Suprapubic skin (tissue), 4 donors: ENCODE data around the gene PIK3R1. TPM values are rescaled to one million over a fixed set of nuclear protein-coding genes. Genes with fewer than 3 reads are reported as not detected.

Experiments used
- DNase-seq, 2 donors: peaks; one replicate each; pipeline ENCODE4 v3.0.0-alpha.2; 2019; ENCODE audit warnings: low spot score in 2 of 2
- H3K27ac ChIP-seq: fragments of 200-600 bp; sonication (generic); one replicate; pipeline ENCODE4 v1.5.1; 2019
- H3K27me3 ChIP-seq: fragments of 200-600 bp; sonication (generic); one replicate; pipeline ENCODE4 v1.5.1; 2019
- H3K36me3 ChIP-seq: fragments of 200-600 bp; sonication (generic); one replicate; pipeline ENCODE4 v1.5.1; 2019
- H3K4me1 ChIP-seq: fragments of 200-600 bp; sonication (generic); one replicate; pipeline ENCODE4 v1.5.1; 2019
- H3K4me3 ChIP-seq: fragments of 200-600 bp; sonication (generic); one replicate; pipeline ENCODE4 v1.5.1; 2019; ENCODE audit warnings: mild to moderate bottlenecking
- H3K9me3 ChIP-seq: fragments of 200-600 bp; sonication (generic); one replicate; pipeline ENCODE4 v1.5.1; 2019
- CTCF ChIP-seq, 2 donors: fragments of 200-600 bp in 1 of 2; fragments of 450-650 bp in 1 of 2; sonication (generic) in 1 of 2; IDR thresholded peaks; one replicate each; pipeline ENCODE4 v1.5.1; 2016 to 2019; ENCODE audit warnings: antibody characterized with exemption in 2 of 2, mild to moderate bottlenecking in 1 of 2, moderate library complexity in 1 of 2
- EP300 ChIP-seq: sonication (generic); formaldehyde crosslinking; IDR thresholded peaks from one replicate; pipeline ENCODE4 v1.6.1; 2017; ENCODE audit warnings: antibody characterized with exemption
- POLR2A ChIP-seq, 2 donors: fragments of 450-650 bp; IDR thresholded peaks; one replicate each; pipeline ENCODE4 v1.6.1; 2017; ENCODE audit warnings: antibody characterized with exemption in 2 of 2, mild to moderate bottlenecking in 2 of 2, moderate library complexity in 2 of 2
- POLR2AphosphoS5 ChIP-seq, 3 donors: sonication (generic); formaldehyde crosslinking; IDR thresholded peaks; one replicate each; pipeline ENCODE4 v1.6.1; 2017; ENCODE audit warnings: antibody characterized with exemption in 3 of 3
- WGBS: methylation state at CpG from one replicate; pipeline ENCODE4 v1.1.5; 2018; 5-methylcytosine and 5-hydroxymethylcytosine counted together
- total RNA-seq, 4 donors: library from RNA; depleted of rRNA; stranded (reverse); fragments of >200 nt; gene quantifications; one replicate each; pipeline ENCODE4 v1.1.0, GENCODE V29; 2016

Gene PIK3R1
- total RNA-seq, 4 donors from 2014 or later, result 96.5 to 257 (median 181) TPM

GRCh38 chr5:68251804-68252522, 36.4 kb downstream of the PIK3R1 start:
- peak in 1 of 2 donors; percentile 83 for DNase-seq
- peaks cover 80% of the 10 kb centered on the region for H3K4me1 ChIP-seq
- no peaks in the 10 kb centered on the region for H3K27me3 ChIP-seq
- no peaks in the 10 kb centered on the region for H3K36me3 ChIP-seq
- H3K9me3 ChIP-seq, result no peaks in the 10 kb centered on the region
- H3K4me3 ChIP-seq, result peak overlapping the region; percentile 16
- 20% methylated on average over 6 of the region's 6 CpGs for WGBS
- peak overlapping the region; percentile 82 for H3K27ac ChIP-seq
- peak in 1 of 2 donors; percentile 16 for TF ChIP-seq POLR2A (IDR thresholded peaks at IDR 0.05)
- TF ChIP-seq EP300, result no peak
- no peak for TF ChIP-seq POLR2AphosphoS5 (IDR thresholded peaks at IDR 0.05)

- peak overlapping the region; percentile 16 for H3K4me3 ChIP-seq
- WGBS, result 33% methylated on average over 6 of the region's 6 CpGs
- H3K4me1 ChIP-seq, result peaks cover 90% of the 10 kb centered on the region
- H3K9me3 ChIP-seq, result no peaks in the 10 kb centered on the region
- H3K27me3 ChIP-seq, result no peaks in the 10 kb centered on the region
- H3K27ac ChIP-seq, result peak overlapping the region; percentile 82
- no peaks in the 10 kb centered on the region for H3K36me3 ChIP-seq
- peak in 1 of 2 donors; percentile 61 for DNase-seq
- TF ChIP-seq POLR2A (IDR thresholded peaks at IDR 0.05) (no peak), CTCF (IDR thresholded peaks at IDR 0.05) (peak; percentile 46 to 60), POLR2AphosphoS5 (IDR thresholded peaks at IDR 0.05) (peak in 1 of 3 donors; percentile 33)
Measured at GRCh38 chr5:68252673-68253623, 37.4 kb downstream of the PIK3R1 start.

DNA sequence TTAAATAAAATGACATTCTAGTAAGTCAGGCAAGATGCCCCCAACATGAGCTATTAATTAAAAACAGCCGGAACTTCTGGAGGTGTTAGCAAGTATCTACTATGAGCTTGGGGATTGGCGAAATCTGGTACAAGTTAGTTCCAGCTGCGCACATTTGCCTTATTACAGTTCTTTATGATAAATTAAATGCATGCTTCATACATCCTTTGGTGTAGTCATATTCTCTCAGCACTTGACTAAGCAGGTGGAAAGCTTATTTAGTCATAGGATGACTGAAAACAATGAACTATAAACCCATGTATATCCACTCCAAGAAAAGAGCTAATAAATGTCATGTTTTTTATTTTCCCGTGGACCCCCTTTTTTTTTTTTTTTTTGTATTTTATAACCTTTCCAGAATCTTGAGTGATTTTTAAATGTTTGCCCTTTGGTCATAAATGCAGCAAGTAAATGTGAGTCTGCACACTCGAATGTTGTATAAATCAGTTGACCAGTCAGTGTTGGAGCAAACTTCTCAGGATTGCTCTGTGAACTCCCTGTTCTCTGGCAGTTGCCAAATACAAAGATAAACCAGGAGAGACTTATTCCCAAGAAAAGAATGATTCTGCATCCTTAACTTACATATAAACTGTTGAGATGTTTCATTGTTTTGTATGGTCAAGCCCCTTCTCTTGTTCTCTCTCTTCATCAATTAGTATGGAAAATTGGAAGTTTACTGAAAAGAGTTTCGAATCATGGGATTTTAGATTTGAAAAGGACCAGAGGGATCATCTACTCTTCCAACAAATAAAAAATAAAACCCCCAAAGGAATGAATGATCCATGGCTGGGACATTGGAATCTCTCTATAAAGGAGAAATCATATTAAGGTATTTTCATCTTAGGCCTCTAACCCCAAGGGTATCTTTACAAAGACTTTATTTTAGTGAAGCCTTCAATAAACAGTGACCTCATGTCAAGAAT, 38.3 kb downstream of the PIK3R1 start:
- no peak for DNase-seq
- H3K36me3 ChIP-seq, result peaks cover 6% of the 10 kb centered on the region
- WGBS, result 59% methylated on average over 6 of the region's 6 CpGs

DNA sequence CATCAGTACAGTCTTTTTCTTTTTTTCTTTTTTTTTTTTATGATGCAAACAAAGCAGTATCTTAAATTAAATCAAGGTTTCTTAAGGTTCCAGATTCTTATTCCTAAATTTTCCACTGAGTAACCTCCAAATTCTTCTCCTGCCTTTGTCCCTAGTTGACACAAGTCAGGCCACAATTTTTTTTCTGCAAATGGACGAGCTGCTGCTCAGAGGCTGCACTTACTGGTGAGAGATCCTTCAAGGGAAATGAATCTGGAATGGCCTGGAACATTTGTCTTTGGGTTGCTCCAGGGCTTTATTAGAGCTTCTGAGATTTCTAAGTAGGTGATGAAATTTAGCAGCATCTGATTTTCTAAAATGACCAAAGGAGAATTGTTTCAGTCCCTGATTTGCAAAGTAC, 39.3 kb downstream of the PIK3R1 start:
- DNase-seq, result no peak
- Histone ChIP-seq H3K27me3 (no peaks in the 10 kb centered on the region), H3K4me1 (peaks cover 98% of the 10 kb centered on the region), H3K4me3 (no peak overlapping the region), H3K27ac (peak overlapping the region; percentile 82), H3K36me3 (peaks cover 8% of the 10 kb centered on the region), H3K9me3 (no peaks in the 10 kb centered on the region)
- 38% methylated on average over 1 of the region's 1 CpG for WGBS
- no peak for TF ChIP-seq POLR2AphosphoS5 (IDR thresholded peaks at IDR 0.05)
- TF ChIP-seq CTCF (IDR thresholded peaks at IDR 0.05), result no peak
- TF ChIP-seq EP300, result no peak
- TF ChIP-seq POLR2A (IDR thresholded peaks at IDR 0.05), result no peak

More for the DNA sequence above, 38.3 kb downstream of the PIK3R1 start:
- no peaks in the 10 kb centered on the region for H3K9me3 ChIP-seq
- H3K27me3 ChIP-seq, result no peaks in the 10 kb centered on the region
- peaks cover 98% of the 10 kb centered on the region for H3K4me1 ChIP-seq
- TF ChIP-seq POLR2AphosphoS5 (IDR thresholded peaks at IDR 0.05) (no peak), CTCF (IDR thresholded peaks at IDR 0.05) (no peak), POLR2A (IDR thresholded peaks at IDR 0.05) (no peak), EP300 (no peak)
- H3K4me3 ChIP-seq, result no peak overlapping the region
- peak overlapping the region; percentile 82 for H3K27ac ChIP-seq
